Endothelial cell of umbilical vein (primary cell): ENCODE results near the gene VPS41. TPM values are rescaled to one million over a fixed set of nuclear protein-coding genes. Genes with fewer than 3 reads are reported as not detected.

Experiments
- BruUV-seq: library from RNA; stranded (reverse); fragments of 400-500 nt; replicated peaks from 2 replicates; lab custom pipeline; 2021; lab: Mats Ljungman, UMichigan
- CTCF ChIA-PET: fragments of 300-600, 350-600 bp; sonication (Branson Sonifier 250); formaldehyde crosslinking; loops from one replicate; lab custom pipeline; 2021; ENCODE audit warnings: antibody characterized with exemption, inconsistent platforms; lab: Charles Lee
- POLR2A ChIA-PET: fragments of 300-600, 350-600 bp; sonication (Branson Sonifier 250); formaldehyde crosslinking; loops from one replicate; lab custom pipeline; 2021; ENCODE audit warnings: antibody characterized with exemption, inconsistent platforms; lab: Charles Lee
- DNase-seq: peaks from one replicate; pipeline ENCODE4 v3.0.0-alpha.2; 2011; ENCODE audit warnings: low read depth, low spot score
- FAIRE-seq: peaks from 2 replicates; lab custom pipeline; 2011; peaks lifted over from hg19 to GRCh38; lab: Jason Lieb, UNC
- H2AFZ ChIP-seq: 2 replicates; pipeline ENCODE4 v1.6.0; 2012; ENCODE audit warnings: low read depth, low read length, control low read depth, inconsistent platforms
- H3K27ac ChIP-seq: 2 replicates; pipeline ENCODE4 v1.5.1; 2011; ENCODE audit warnings: low read depth, mild to moderate bottlenecking, control low read depth, low read length, moderate library complexity; ENCODE audit not compliant: insufficient read depth
- H3K27me3 ChIP-seq, 2 experiments: 2 replicates each; pipeline versions ENCODE4 v1.6.0 to v1.6.1; 2011; ENCODE audit warnings: low read length in 2 of 2, mixed read lengths in 1 of 2; ENCODE audit not compliant: control insufficient read depth in 2 of 2, insufficient read depth in 2 of 2
- H3K36me3 ChIP-seq, 2 experiments: 2 replicates in 1 of 2; 3 replicates in 1 of 2; pipeline ENCODE4 v1.5.1; 2011; ENCODE audit warnings: low read length in 2 of 2, mild to moderate bottlenecking in 1 of 2, moderate library complexity in 1 of 2; ENCODE audit not compliant: control insufficient read depth in 2 of 2, insufficient read depth in 2 of 2; ENCODE audit errors: extremely low read depth in 1 of 2
- H3K4me1 ChIP-seq: 3 replicates; pipeline ENCODE4 v1.5.1; 2011; ENCODE audit warnings: mild to moderate bottlenecking, low read length; ENCODE audit not compliant: control insufficient read depth, insufficient read depth; ENCODE audit errors: extremely low read depth
- H3K4me2 ChIP-seq: 2 replicates; pipeline ENCODE4 v1.6.1; 2011; ENCODE audit warnings: low read length, control low read depth, mixed read lengths; ENCODE audit not compliant: insufficient read depth
- H3K4me3 ChIP-seq, 3 experiments: fragments of 200-600 bp in 1 of 3; sonication (generic), shearing (Covaris generic) in 1 of 3; replicated peaks in 1 of 3; 2 replicates each; pipeline ENCODE4 v1.5.1; 2011 to 2016; ENCODE audit warnings: control low read depth in 3 of 3, low read length in 3 of 3, mild to moderate bottlenecking in 2 of 3, inconsistent platforms in 1 of 3, low read depth in 1 of 3, moderate library complexity in 1 of 3; ENCODE audit not compliant: insufficient read depth in 1 of 3
- H3K79me2 ChIP-seq: 2 replicates; pipeline ENCODE4 v1.6.0; 2012; ENCODE audit warnings: low read length, inconsistent platforms; ENCODE audit not compliant: control insufficient read depth, insufficient read depth
- H3K9ac ChIP-seq: replicated peaks from 2 replicates; pipeline ENCODE3; 2011; ENCODE audit warnings: low read length, control low read depth; ENCODE audit not compliant: insufficient read depth; ENCODE audit errors: extremely low read depth
- H3K9me1 ChIP-seq: replicated peaks from 3 replicates; pipeline ENCODE4 v1.6.0; 2011; ENCODE audit warnings: mild to moderate bottlenecking, low read length; ENCODE audit not compliant: control insufficient read depth, insufficient read depth; ENCODE audit errors: extremely low read depth
- H3K9me3 ChIP-seq: replicated peaks from 2 replicates; pipeline ENCODE4 v1.5.1; 2012; ENCODE audit warnings: low read length, inconsistent platforms; ENCODE audit not compliant: control insufficient read depth, insufficient read depth
- H4K20me1 ChIP-seq: replicated peaks from 2 replicates; pipeline ENCODE3; 2011; ENCODE audit warnings: mild to moderate bottlenecking, low read length; ENCODE audit not compliant: control insufficient read depth, insufficient read depth; ENCODE audit errors: extremely low read depth
- EZH2 ChIP-seq: IDR thresholded peaks from 2 replicates; pipeline ENCODE4 v1.6.1; 2012; ENCODE audit warnings: borderline replicate concordance, low read depth, mild to moderate bottlenecking, moderate library complexity, low read length, inconsistent platforms; ENCODE audit not compliant: severe bottlenecking
- FOS ChIP-seq: IDR thresholded peaks from 2 replicates; pipeline ENCODE4 v1.6.1; 2011; ENCODE audit warnings: mild to moderate bottlenecking, low read length, moderate library complexity, borderline replicate concordance; ENCODE audit not compliant: insufficient read depth
- GATA2 ChIP-seq: IDR thresholded peaks from 2 replicates; pipeline ENCODE4 v1.7.0; 2011; ENCODE audit warnings: low read depth, mild to moderate bottlenecking, moderate library complexity, mixed read lengths, low read length; ENCODE audit not compliant: insufficient read length, insufficient read depth
- JUN ChIP-seq: IDR thresholded peaks from 2 replicates; pipeline ENCODE4 v1.6.1; 2011; ENCODE audit warnings: borderline replicate concordance, low read depth; ENCODE audit not compliant: insufficient read length, insufficient read depth
- MYC ChIP-seq: IDR thresholded peaks from one replicate; pipeline ENCODE4 v1.6.1; 2011; ENCODE audit warnings: mild to moderate bottlenecking, low read depth, low read length
- POLR2A ChIP-seq: IDR thresholded peaks from 2 replicates; pipeline ENCODE4 v1.6.1; 2012; ENCODE audit warnings: low read depth, mild to moderate bottlenecking, control low read depth, low read length
- POLR2AphosphoS5 ChIP-seq: IDR thresholded peaks from 2 replicates; pipeline ENCODE4 v1.6.1; 2012; ENCODE audit warnings: low read depth, mild to moderate bottlenecking, control low read depth, low read length, moderate library complexity; ENCODE audit not compliant: insufficient read depth
- dilution Hi-C: fragments of 300-500 bp; cut with MboI; formaldehyde crosslinking; loops from one replicate; pipeline ENCODE4 v1.15.0; 2019; ENCODE audit warnings: low sequenced_read_pairs; ENCODE audit not compliant: extremely low pct_ligation_motif_present
- intact Hi-C: fragments of 100-400 bp; cut with micrococcal nuclease; formaldehyde crosslinking; loops from one replicate; pipeline ENCODE4 v1.10.0; 2022
- polyA plus RNA-seq, 4 experiments: library from polyadenylated mRNA; depleted of rRNA in 3 of 4; stranded (reverse) in 3 of 4; unstranded in 1 of 4; fragments of >200 nt; gene quantifications; 2 replicates each; pipeline versions ENCODE4 v1.2.1 to v1.2.3, GENCODE V29; 2011 to 2012; ENCODE audit warnings: missing spikeins in 1 of 4
- total RNA-seq: library from RNA; stranded (reverse); gene quantifications from 2 replicates; pipeline ENCODE4 v1.2.3, GENCODE V29; 2021
- TF ChIP-seq, protein P1 (sequence below), 2 donors: IDR thresholded peaks; 1 replicate in 1 of 2; 2 replicates in 1 of 2; pipeline ENCODE4 v1.5.1; 2011; ENCODE audit warnings: low read length in 2 of 2, mild to moderate bottlenecking in 2 of 2, moderate library complexity in 2 of 2, control low read depth in 1 of 2, inconsistent platforms in 1 of 2, low read depth in 1 of 2; ENCODE audit not compliant: insufficient read depth in 1 of 2; ENCODE audit errors: extremely low read depth in 1 of 2
- TF ChIP-seq, protein P2 (sequence below): IDR thresholded peaks from 2 replicates; pipeline ENCODE4 v1.6.1; 2011; ENCODE audit not compliant: insufficient read depth, insufficient read length

Gene VPS41
- total and polyA plus RNA-seq, 2 donors (not counting 3 experiments of a cell fraction or from before 2014, with no cell fraction given): 14.3 to 79.8 TPM

DNA sequence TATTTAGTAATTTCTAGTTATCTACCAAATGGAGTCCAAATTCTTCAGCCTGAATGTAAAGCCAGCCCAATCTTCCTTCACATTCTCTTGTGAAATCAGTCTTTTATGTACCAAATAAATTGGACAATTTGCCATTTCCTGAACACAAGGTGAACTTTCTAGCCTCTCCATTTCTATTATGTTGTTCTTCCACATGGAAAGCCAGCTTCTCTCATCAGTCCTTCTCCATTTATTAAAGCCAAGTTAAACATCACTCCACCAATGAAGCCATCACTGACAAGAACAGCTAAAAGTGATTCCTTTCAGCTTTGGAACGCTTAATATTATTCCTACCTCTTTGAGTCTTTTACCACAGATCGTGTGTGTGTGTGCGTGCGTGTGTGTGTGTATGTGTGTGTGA, 88.4 kb downstream of the VPS41 start:
- Histone ChIP-seq H3K79me2 (no peaks in the 10 kb centered on the region), H2AFZ (no peak overlapping the region), H3K9me1 (no peaks in the 10 kb centered on the region), H3K36me3 (peaks cover 0 to 2% of the 10 kb centered on the region in 2 experiments), H3K4me1 (no peaks in the 10 kb centered on the region), H3K27me3 (no peaks in the 10 kb centered on the region), H3K4me2 (no peak overlapping the region), H3K27ac (no peak overlapping the region), H3K9ac (no peak overlapping the region), H4K20me1 (no peaks in the 10 kb centered on the region), H3K4me3 (no peak overlapping the region), H3K9me3 (no peaks in the 10 kb centered on the region)
- FAIRE-seq: no peak
- DNase-seq: no peak
- no peak for TF ChIP-seq POLR2AphosphoS5
- TF ChIP-seq FOS: no peak
- TF ChIP-seq, protein P1, sequence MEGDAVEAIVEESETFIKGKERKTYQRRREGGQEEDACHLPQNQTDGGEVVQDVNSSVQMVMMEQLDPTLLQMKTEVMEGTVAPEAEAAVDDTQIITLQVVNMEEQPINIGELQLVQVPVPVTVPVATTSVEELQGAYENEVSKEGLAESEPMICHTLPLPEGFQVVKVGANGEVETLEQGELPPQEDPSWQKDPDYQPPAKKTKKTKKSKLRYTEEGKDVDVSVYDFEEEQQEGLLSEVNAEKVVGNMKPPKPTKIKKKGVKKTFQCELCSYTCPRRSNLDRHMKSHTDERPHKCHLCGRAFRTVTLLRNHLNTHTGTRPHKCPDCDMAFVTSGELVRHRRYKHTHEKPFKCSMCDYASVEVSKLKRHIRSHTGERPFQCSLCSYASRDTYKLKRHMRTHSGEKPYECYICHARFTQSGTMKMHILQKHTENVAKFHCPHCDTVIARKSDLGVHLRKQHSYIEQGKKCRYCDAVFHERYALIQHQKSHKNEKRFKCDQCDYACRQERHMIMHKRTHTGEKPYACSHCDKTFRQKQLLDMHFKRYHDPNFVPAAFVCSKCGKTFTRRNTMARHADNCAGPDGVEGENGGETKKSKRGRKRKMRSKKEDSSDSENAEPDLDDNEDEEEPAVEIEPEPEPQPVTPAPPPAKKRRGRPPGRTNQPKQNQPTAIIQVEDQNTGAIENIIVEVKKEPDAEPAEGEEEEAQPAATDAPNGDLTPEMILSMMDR (IDR thresholded peaks at IDR 0.05; ENCODE audit: extremely low read depth in 1 of 2, insufficient read depth in 1 of 2, low read depth in 1 of 2, low read length in 2 of 2): no peak
- TF ChIP-seq, protein P2, sequence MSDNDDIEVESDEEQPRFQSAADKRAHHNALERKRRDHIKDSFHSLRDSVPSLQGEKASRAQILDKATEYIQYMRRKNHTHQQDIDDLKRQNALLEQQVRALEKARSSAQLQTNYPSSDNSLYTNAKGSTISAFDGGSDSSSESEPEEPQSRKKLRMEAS: no peak
- TF ChIP-seq POLR2A: no peak
- TF ChIP-seq GATA2: no peak
- TF ChIP-seq JUN: no peak
- TF ChIP-seq MYC: no peak
- TF ChIP-seq EZH2: no peak
- BruUV-seq: no TSS peak
- dilution Hi-C loops: no loop called here
- intact Hi-C loops: no loop called here
- ChIA-PET CTCF (interaction anchor here (1.6 kb wide), 1 partner anchor 10 kb away, joined by 5 read pairs; no protein-coding TSS in a partner anchor), POLR2A (no interaction called here)
